Neuronal stem cell (in vitro differentiated cells): ENCODE results near the gene ISCU.

ENCODE experiments used
- DNase-seq: peaks from one replicate; pipeline ENCODE4 v3.0.0-alpha.2; 2013; ENCODE audit warnings: low spot score
- H2AFZ ChIP-seq: one replicate; pipeline ENCODE4 v1.6.1; 2013; ENCODE audit warnings: mild to moderate bottlenecking, low read length, inconsistent platforms
- H2AK5ac ChIP-seq: 2 replicates; pipeline ENCODE4 v1.6.1; 2013; ENCODE audit warnings: low read depth, mild to moderate bottlenecking, inconsistent platforms, low read length, moderate library complexity, mixed read lengths
- H2BK120ac ChIP-seq: 2 replicates; pipeline ENCODE4 v1.6.1; 2013; ENCODE audit warnings: low read depth, mild to moderate bottlenecking, inconsistent platforms, low read length, moderate library complexity, mixed read lengths
- H2BK12ac ChIP-seq: one replicate; pipeline ENCODE4 v1.6.1; 2013; ENCODE audit warnings: low read length, inconsistent platforms
- H2BK15ac ChIP-seq: 2 replicates; pipeline ENCODE4 v1.6.1; 2013; ENCODE audit warnings: mild to moderate bottlenecking, low read length, inconsistent platforms, mixed read lengths
- H2BK5ac ChIP-seq: one replicate; pipeline ENCODE4 v1.6.1; 2013; ENCODE audit warnings: inconsistent platforms, mild to moderate bottlenecking, low read length, moderate library complexity
- H3K14ac ChIP-seq: one replicate; pipeline ENCODE4 v1.6.1; 2013; ENCODE audit warnings: low read length, inconsistent platforms
- H3K18ac ChIP-seq: 2 replicates; pipeline ENCODE4 v1.6.1; 2013; ENCODE audit warnings: low read length, inconsistent platforms
- H3K23ac ChIP-seq: 2 replicates; pipeline ENCODE4 v1.6.1; 2013; ENCODE audit warnings: low read depth, mild to moderate bottlenecking, mixed read lengths, low read length, inconsistent platforms; ENCODE audit not compliant: poor library complexity
- H3K27ac ChIP-seq: replicated peaks from 3 replicates; pipeline ENCODE4 v1.5.1; 2013; ENCODE audit warnings: low read length, inconsistent platforms
- H3K27me3 ChIP-seq, 3 experiments: 2 replicates each; pipeline ENCODE4 v1.6.1; 2013; ENCODE audit warnings: low read length in 3 of 3, mild to moderate bottlenecking in 2 of 3, inconsistent platforms in 1 of 3, low read depth in 1 of 3, mixed read lengths in 1 of 3, moderate library complexity in 1 of 3; ENCODE audit not compliant: control insufficient read depth in 3 of 3, insufficient read depth in 3 of 3
- H3K36me3 ChIP-seq, 2 donors: replicated peaks in 1 of 2; 2 replicates each; pipeline ENCODE4 v1.6.1; 2013; ENCODE audit warnings: low read length in 2 of 2; ENCODE audit not compliant: control insufficient read depth in 2 of 2, insufficient read depth in 2 of 2
- H3K4ac ChIP-seq: 2 replicates; pipeline ENCODE4 v1.6.1; 2013; ENCODE audit warnings: inconsistent platforms, mild to moderate bottlenecking, low read length, moderate library complexity
- H3K4me1 ChIP-seq, 2 donors: 1 replicate in 1 of 2; 2 replicates in 1 of 2; pipeline ENCODE4 v1.6.1; 2013; ENCODE audit warnings: low read length in 2 of 2, low read depth in 1 of 2; ENCODE audit not compliant: control insufficient read depth in 2 of 2, insufficient read depth in 1 of 2
- H3K4me2 ChIP-seq: one replicate; pipeline ENCODE4 v1.6.1; 2013; ENCODE audit warnings: mild to moderate bottlenecking, low read length, inconsistent platforms; ENCODE audit not compliant: insufficient read depth, poor library complexity, severe bottlenecking
- H3K4me3 ChIP-seq, 2 donors: 2 replicates each; pipeline ENCODE4 v1.5.1; 2013; ENCODE audit warnings: low read length in 2 of 2, mild to moderate bottlenecking in 2 of 2, inconsistent platforms in 1 of 2, moderate library complexity in 1 of 2
- H3K79me1 ChIP-seq: one replicate; pipeline ENCODE4 v1.6.1; 2013; ENCODE audit warnings: low read depth, mild to moderate bottlenecking, inconsistent platforms, low read length, moderate library complexity
- H3K9ac ChIP-seq: one replicate; pipeline ENCODE4 v1.6.1; 2013; ENCODE audit warnings: mild to moderate bottlenecking, low read depth, low read length, inconsistent platforms; ENCODE audit not compliant: poor library complexity
- H3K9me3 ChIP-seq, 2 donors: replicated peaks in 1 of 2; 2 replicates each; pipeline versions ENCODE3 to v1.6.1; 2013; ENCODE audit warnings: low read length in 2 of 2, mild to moderate bottlenecking in 2 of 2, inconsistent platforms in 1 of 2, low read depth in 1 of 2, mixed read lengths in 1 of 2, moderate library complexity in 1 of 2; ENCODE audit not compliant: control insufficient read depth in 2 of 2, insufficient read depth in 1 of 2
- H4K8ac ChIP-seq: one replicate; pipeline ENCODE4 v1.6.1; 2013; ENCODE audit warnings: low read depth, mild to moderate bottlenecking, inconsistent platforms, low read length, moderate library complexity
- H4K91ac ChIP-seq: one replicate; pipeline ENCODE4 v1.6.1; 2013; ENCODE audit warnings: low read length, low read depth, mild to moderate bottlenecking, inconsistent platforms; ENCODE audit not compliant: poor library complexity
- WGBS, 2 donors: extraction: QIAGEN DNeasy Blood & Tissue Kit; methylation state at CpG; one replicate each; pipeline ENCODE4 v1.1.7; 2013; ENCODE audit warnings: missing lambda C conversion rate in 2 of 2, mixed read lengths in 1 of 2; ENCODE audit not compliant: insufficient read length in 2 of 2, insufficient replicate concordance in 1 of 2; ENCODE audit errors: extremely low coverage in 2 of 2; 5-methylcytosine and 5-hydroxymethylcytosine counted together

Gene ISCU

DNA sequence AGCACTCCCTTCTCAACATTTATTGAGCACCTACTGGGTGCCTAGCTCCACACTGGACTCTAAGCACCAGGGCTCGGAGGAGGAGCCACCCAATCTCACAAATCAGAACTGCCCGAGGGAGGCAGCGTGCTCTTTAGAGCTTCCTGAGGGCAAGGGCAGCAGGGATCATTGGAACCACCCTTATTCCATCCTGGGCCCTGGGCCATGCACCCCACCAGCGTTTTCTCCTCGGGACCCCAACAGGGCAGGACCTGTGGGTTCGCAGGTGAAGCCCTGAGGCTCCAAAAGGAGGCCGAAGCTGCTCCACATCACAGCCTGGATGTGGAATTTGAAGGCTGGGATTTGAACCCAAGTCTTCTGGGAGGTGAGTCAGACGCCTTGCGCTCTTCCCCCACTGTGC is 20.1 kb downstream of the ISCU start:
- no peak overlapping the region for H2BK5ac ChIP-seq
- H3K14ac ChIP-seq: no peak overlapping the region
- H4K91ac ChIP-seq: no peak overlapping the region
- no peak overlapping the region for H3K9ac ChIP-seq
- no peak overlapping the region for H3K18ac ChIP-seq
- no peak overlapping the region for H4K8ac ChIP-seq
- H3K36me3 ChIP-seq: peaks cover 0 to 2% of the 10 kb centered on the region in 2 donors
- H3K4me1 ChIP-seq: peaks cover 0 to 1% of the 10 kb centered on the region in 2 donors
- no peak for DNase-seq
- H3K23ac ChIP-seq: no peak overlapping the region
- H2BK120ac ChIP-seq: no peak overlapping the region
- no peak overlapping the region for H3K4ac ChIP-seq
- H3K79me1 ChIP-seq: no peaks in the 10 kb centered on the region
- H3K27ac ChIP-seq: no peak overlapping the region
- no peak overlapping the region for H3K4me3 ChIP-seq
- H2AK5ac ChIP-seq: no peak overlapping the region
- H2AFZ ChIP-seq: no peak overlapping the region
- no peak overlapping the region for H2BK12ac ChIP-seq
- WGBS, 2 donors: no CpG with 5 or more reads among the region's 9 CpGs
- H3K4me2 ChIP-seq: no peak overlapping the region
- no peak overlapping the region for H2BK15ac ChIP-seq
- peaks cover 0 to 6% (median 0%) of the 10 kb centered on the region in 3 experiments for H3K27me3 ChIP-seq
- H3K9me3 ChIP-seq: peaks cover 0 to 7% of the 10 kb centered on the region in 2 donors

DNA sequence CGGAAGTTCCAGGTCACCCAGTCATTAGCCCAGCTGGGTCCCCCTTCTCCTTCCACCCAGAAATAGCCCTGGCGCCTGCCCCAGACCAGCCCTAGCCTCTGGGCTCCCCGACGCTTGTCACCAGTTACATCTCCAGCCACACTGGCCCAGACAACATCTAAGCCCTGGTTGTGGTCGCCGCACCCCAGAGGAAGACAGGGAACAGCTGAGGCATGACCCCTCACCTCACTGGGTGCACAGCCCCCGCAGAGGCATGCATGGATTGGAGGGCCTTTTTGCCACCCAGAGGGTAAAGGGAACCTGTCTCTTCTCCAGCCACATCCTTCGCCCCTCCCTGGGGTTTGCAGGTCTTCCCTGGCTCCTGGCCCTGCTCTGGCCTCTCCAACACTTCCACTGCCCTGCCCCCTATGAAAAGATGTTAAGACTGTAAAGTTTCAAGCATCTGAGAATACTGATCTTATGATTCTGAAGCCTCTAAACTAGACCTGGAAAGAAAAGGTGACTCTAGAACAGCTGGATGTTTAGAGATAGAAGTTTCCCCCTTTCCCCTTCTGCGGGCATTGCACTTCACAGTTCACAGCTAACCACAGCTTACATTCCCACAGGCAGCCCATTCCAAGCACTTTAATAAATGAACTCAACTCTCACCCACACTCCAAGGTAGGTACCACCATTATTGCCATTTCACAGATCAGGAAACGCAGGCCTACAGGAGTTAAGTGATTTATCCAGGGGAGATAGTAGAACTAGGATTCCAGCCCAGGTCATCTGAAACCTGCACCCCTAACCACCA is 20.8 kb downstream of the ISCU start:
- H3K4me3 ChIP-seq: no peak overlapping the region
- no peak overlapping the region for H3K14ac ChIP-seq
- no peak overlapping the region for H3K9ac ChIP-seq
- H3K9me3 ChIP-seq: peaks cover 0 to 6% of the 10 kb centered on the region in 2 donors
- H3K79me1 ChIP-seq: no peaks in the 10 kb centered on the region
- no peak overlapping the region for H2AFZ ChIP-seq
- no peak for DNase-seq
- H2BK15ac ChIP-seq: no peak overlapping the region
- no peak overlapping the region for H4K8ac ChIP-seq
- no peak overlapping the region for H3K23ac ChIP-seq
- no peak overlapping the region for H2BK120ac ChIP-seq
- no peak overlapping the region for H3K18ac ChIP-seq
- H3K4me1 ChIP-seq: peaks cover 0 to 1% of the 10 kb centered on the region in 2 donors
- no peak overlapping the region for H3K4me2 ChIP-seq
- peaks cover 0 to 12% (median 0%) of the 10 kb centered on the region in 3 experiments for H3K27me3 ChIP-seq
- H2AK5ac ChIP-seq: no peak overlapping the region
- WGBS, 2 donors: no CpG with 5 or more reads among the region's 10 CpGs
- no peak overlapping the region for H2BK5ac ChIP-seq
- H3K4ac ChIP-seq: peak overlapping the region; percentile 46
- H3K27ac ChIP-seq: no peak overlapping the region
- H2BK12ac ChIP-seq: no peak overlapping the region
- H3K36me3 ChIP-seq: peaks cover 0 to 2% of the 10 kb centered on the region in 2 donors
- no peak overlapping the region for H4K91ac ChIP-seq

DNA sequence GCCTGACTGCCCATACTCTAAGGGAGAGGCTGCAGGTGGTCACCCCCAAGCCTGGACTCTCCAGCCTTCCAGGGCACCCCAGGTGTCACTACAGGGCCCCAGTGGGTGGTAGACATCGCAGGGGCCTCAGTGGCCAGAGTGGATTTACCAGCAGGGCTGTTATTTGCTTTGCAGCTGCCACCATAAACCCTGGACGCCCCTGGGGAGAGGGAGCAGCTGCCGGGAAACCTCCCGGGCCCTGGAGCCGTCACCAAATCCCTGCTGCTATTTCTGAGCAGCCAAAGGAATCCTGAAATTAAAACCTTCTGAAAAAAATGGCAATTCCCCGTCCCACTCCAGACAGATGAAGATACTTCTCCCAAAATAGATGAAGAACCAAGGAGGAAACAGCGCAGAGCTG is 21.6 kb downstream of the ISCU start:
- H3K4ac ChIP-seq: no peak overlapping the region
- H2AFZ ChIP-seq: no peak overlapping the region
- no peak overlapping the region for H2BK120ac ChIP-seq
- H2BK12ac ChIP-seq: no peak overlapping the region
- H3K14ac ChIP-seq: no peak overlapping the region
- peaks cover 6 to 7% of the 10 kb centered on the region in 2 donors for H3K4me1 ChIP-seq
- no peak overlapping the region for H2BK5ac ChIP-seq
- no peaks in the 10 kb centered on the region for H3K9me3 ChIP-seq
- no peaks in the 10 kb centered on the region for H3K36me3 ChIP-seq
- peaks cover 0 to 12% (median 0%) of the 10 kb centered on the region in 3 experiments for H3K27me3 ChIP-seq
- H2BK15ac ChIP-seq: no peak overlapping the region
- peak overlapping the region; percentile 53 for H3K18ac ChIP-seq
- H3K23ac ChIP-seq: no peak overlapping the region
- no peaks in the 10 kb centered on the region for H3K79me1 ChIP-seq
- WGBS, 2 donors: no CpG with 5 or more reads among the region's 7 CpGs
- H4K91ac ChIP-seq: no peak overlapping the region
- DNase-seq: no peak
- H2AK5ac ChIP-seq: no peak overlapping the region
- H3K4me2 ChIP-seq: no peak overlapping the region
- no peak overlapping the region for H4K8ac ChIP-seq
- H3K9ac ChIP-seq: no peak overlapping the region
- H3K27ac ChIP-seq: no peak overlapping the region
- no peak overlapping the region for H3K4me3 ChIP-seq

DNA sequence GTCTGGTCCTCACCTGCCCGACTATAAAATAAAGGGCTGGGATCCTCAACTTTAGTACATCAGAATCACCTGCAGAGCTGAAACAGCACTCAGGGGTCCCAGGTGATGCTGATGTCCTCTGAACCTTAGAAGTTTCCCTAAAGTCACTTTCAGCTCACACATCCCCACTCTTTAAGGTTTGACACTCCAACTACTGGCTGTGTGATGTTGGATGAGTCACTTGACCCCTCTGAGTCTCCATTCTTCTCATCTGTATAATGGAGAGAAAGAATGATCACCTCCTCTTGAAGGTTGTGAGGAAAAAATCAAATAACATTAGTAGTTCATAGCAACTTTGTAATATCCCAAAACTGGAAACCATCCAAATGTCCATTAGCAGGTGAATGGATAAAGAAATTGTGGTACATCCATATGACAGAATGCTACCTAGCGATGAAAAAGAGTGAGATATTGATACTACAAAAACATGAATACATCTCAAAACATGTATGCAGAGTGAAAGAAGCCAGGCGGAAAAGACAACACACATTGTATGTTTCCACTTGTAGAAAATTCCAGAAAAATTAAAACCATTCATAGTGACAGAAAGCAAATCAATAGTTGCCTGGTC is 22.2 kb downstream of the ISCU start:
- Histone ChIP-seq H2BK15ac (no peak overlapping the region), H3K14ac (no peak overlapping the region), H2BK12ac (no peak overlapping the region), H4K8ac (no peak overlapping the region), H3K36me3 (no peaks in the 10 kb centered on the region), H3K18ac (no peak overlapping the region), H3K79me1 (no peaks in the 10 kb centered on the region), H2AK5ac (no peak overlapping the region), H3K4me1 (peaks cover 11 to 12% of the 10 kb centered on the region in 2 donors), H2AFZ (no peak overlapping the region), H3K9me3 (no peaks in the 10 kb centered on the region), H3K27me3 (peaks cover 0 to 12% (median 0%) of the 10 kb centered on the region in 3 experiments), H3K9ac (no peak overlapping the region), H3K4me2 (no peak overlapping the region), H3K4ac (no peak overlapping the region), H3K4me3 (no peak overlapping the region), H3K27ac (no peak overlapping the region), H2BK5ac (no peak overlapping the region), H2BK120ac (no peak overlapping the region), H4K91ac (no peak overlapping the region), H3K23ac (no peak overlapping the region)
- DNase-seq: no peak
- no CpG with 5 or more reads among the region's 3 CpGs for WGBS, 2 donors
